ENCODE measurements around the gene OR2S2.

OR2S2 gene

DNA sequence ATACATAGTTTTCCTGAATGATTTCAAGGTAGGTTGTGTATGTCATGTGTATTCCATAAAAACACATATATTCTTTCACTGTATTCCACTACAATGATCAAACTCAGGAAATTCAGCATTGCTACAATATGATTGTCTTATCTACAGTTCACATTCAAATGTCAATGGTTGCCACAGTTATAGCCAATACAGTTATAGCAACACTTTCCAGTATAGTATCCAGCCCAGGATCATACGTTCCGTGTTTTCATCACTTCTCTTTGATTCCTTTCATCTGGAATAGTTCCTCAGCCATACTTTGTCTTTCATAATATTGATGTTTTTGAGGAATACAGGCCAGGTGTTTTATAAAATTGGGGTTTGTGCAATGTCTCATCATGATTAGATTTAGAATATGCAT is 9.5 kb downstream of the OR2S2 start:
- in situ Hi-C loops (cut with HindIII; ENCODE audit: low pct_ligation_motif_present, low sequenced_read_pairs): no loop called here
- DNase-seq: no peak
- no peak overlapping the region for H3K27ac ChIP-seq
- no peaks in the 10 kb centered on the region for H3K36me3 ChIP-seq (replicated peaks)
- H3K4me3 ChIP-seq (ENCODE audit: low read depth, low read length): no peak overlapping the region
- TF ChIP-seq, protein P1, sequence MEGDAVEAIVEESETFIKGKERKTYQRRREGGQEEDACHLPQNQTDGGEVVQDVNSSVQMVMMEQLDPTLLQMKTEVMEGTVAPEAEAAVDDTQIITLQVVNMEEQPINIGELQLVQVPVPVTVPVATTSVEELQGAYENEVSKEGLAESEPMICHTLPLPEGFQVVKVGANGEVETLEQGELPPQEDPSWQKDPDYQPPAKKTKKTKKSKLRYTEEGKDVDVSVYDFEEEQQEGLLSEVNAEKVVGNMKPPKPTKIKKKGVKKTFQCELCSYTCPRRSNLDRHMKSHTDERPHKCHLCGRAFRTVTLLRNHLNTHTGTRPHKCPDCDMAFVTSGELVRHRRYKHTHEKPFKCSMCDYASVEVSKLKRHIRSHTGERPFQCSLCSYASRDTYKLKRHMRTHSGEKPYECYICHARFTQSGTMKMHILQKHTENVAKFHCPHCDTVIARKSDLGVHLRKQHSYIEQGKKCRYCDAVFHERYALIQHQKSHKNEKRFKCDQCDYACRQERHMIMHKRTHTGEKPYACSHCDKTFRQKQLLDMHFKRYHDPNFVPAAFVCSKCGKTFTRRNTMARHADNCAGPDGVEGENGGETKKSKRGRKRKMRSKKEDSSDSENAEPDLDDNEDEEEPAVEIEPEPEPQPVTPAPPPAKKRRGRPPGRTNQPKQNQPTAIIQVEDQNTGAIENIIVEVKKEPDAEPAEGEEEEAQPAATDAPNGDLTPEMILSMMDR (IDR thresholded peaks at IDR 0.05; ENCODE audit: low read depth, low read length, missing control alignments): no peak
- H3K27me3 ChIP-seq (replicated peaks): no peaks in the 10 kb centered on the region

DNA sequence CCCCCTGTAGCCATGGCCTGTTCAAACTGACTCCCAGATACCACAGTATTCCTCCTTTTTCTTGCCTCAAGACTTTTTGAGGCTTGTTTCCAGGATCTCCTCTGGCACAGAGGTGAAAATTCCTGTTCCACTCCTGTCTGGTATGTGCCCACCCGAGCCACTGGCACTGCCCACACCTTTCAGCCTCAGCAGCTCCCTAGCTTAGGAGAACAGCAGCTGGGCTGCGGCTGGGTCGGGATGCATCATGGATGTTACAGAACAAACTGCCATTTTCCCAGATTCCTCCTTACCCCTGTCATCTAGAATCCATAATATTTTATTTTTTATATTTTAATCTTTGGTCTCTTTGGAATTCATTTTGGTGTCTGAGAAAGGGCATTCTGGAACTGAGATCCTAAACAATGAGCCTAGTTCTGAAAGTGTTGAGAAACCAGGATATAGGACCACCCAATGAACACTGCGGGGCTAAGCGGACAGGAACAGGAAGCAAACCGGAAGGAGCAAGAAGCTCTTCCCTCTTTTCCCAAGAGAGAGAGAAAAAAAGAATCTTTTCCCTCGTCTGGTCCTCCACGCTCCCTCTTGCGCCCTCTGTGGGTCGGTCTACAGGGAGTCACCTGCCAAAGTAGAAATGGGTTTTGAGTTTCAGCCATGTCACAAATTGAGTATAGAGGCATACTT is 12.5 kb downstream of the OR2S2 start:
- Histone ChIP-seq H3K36me3 (replicated peaks) (no peaks in the 10 kb centered on the region), H3K4me3 (ENCODE audit: low read depth, low read length) (no peak overlapping the region), H3K27ac (no peak overlapping the region), H3K27me3 (replicated peaks) (no peaks in the 10 kb centered on the region)
- in situ Hi-C loops (cut with HindIII; ENCODE audit: low pct_ligation_motif_present, low sequenced_read_pairs): no loop called here
- peak; percentile 60 for DNase-seq
- TF ChIP-seq, protein P1 (IDR thresholded peaks at IDR 0.05; ENCODE audit: low read depth, low read length, missing control alignments): peak; percentile 98

GRCh38 chr9:35944841-35945240 is 13.1 kb downstream of the OR2S2 start:
- Histone ChIP-seq H3K27ac (no peak overlapping the region), H3K4me3 (ENCODE audit: low read depth, low read length) (no peak overlapping the region), H3K36me3 (replicated peaks) (no peaks in the 10 kb centered on the region), H3K27me3 (replicated peaks) (no peaks in the 10 kb centered on the region)
- TF ChIP-seq, protein P1 (IDR thresholded peaks at IDR 0.05; ENCODE audit: low read depth, low read length, missing control alignments): no peak
- in situ Hi-C loops (cut with HindIII; ENCODE audit: low pct_ligation_motif_present, low sequenced_read_pairs): no loop called here
- DNase-seq: no peak

- in situ Hi-C loops (cut with HindIII; ENCODE audit: low pct_ligation_motif_present, low sequenced_read_pairs): no loop called here
- TF ChIP-seq, protein P1 (IDR thresholded peaks at IDR 0.05; ENCODE audit: low read depth, low read length, missing control alignments): no peak
- Histone ChIP-seq H3K36me3 (replicated peaks) (no peaks in the 10 kb centered on the region), H3K27ac (no peak overlapping the region), H3K4me3 (ENCODE audit: low read depth, low read length) (no peak overlapping the region), H3K27me3 (replicated peaks) (no peaks in the 10 kb centered on the region)
- no peak for DNase-seq
Observed at GRCh38 chr9:35944173-35944572, 13.8 kb downstream of the OR2S2 start.

- TF ChIP-seq, protein P1 (IDR thresholded peaks at IDR 0.05; ENCODE audit: low read depth, low read length, missing control alignments): no peak
- Histone ChIP-seq H3K36me3 (replicated peaks) (no peaks in the 10 kb centered on the region), H3K4me3 (ENCODE audit: low read depth, low read length) (no peak overlapping the region), H3K27me3 (replicated peaks) (no peaks in the 10 kb centered on the region), H3K27ac (no peak overlapping the region)
- in situ Hi-C loops (cut with HindIII; ENCODE audit: low pct_ligation_motif_present, low sequenced_read_pairs): no loop called here
- no peak for DNase-seq
Observed at GRCh38 chr9:35942286-35942685, 15.7 kb downstream of the OR2S2 start.

All from brain microvascular endothelial cell (primary cell).